GM08714 (cell line): ENCODE data around the gene JMJD6.
"Not testable (repeated sequence)": the region's sequence is repeated elsewhere in the genome, so short reads cannot be mapped to it uniquely, and the experiment has no call there.

ENCODE experiments used
- H3K4me3 ChIP-seq: fragments of 200-500 bp; sonication (Bioruptor generic); 2 replicates; pipeline ENCODE4 v1.5.1; 2014; ENCODE audit warnings: mild to moderate bottlenecking, low read length, inconsistent platforms
- ZNF274 ChIP-seq: IDR thresholded peaks from 2 replicates; pipeline ENCODE4 v1.6.1; 2012; ENCODE audit warnings: mild to moderate bottlenecking, low read depth, low read length

JMJD6 gene

GRCh38 chr17:76740329-76741118 lies 14.1 kb upstream of the JMJD6 start:
- TF ChIP-seq ZNF274, result no peak

GRCh38 chr17:76739568-76740115 lies 13.2 kb upstream of the JMJD6 start:
- H3K4me3 ChIP-seq, result not testable (repeated sequence)

More at GRCh38 chr17:76740329-76741118, 14.1 kb upstream of the JMJD6 start:
- H3K4me3 ChIP-seq, result no peak overlapping the region

GRCh38 chr17:76738468-76738850 lies 12.1 kb upstream of the JMJD6 start:
- TF ChIP-seq ZNF274, result no peak
- H3K4me3 ChIP-seq, result peak overlapping the region; percentile 74

- no peak for TF ChIP-seq ZNF274
- peak within 1 kb of the TSS; percentile 99 for H3K4me3 ChIP-seq
Observed at GRCh38 chr17:76737676-76738467, 11.5 kb upstream of the JMJD6 start, which contains the start of gene MFSD11. Gene MFSD11, plus strand, starts transcription at chr17:76738119. Its CDS starts 234 bp downstream, at chr17:76738353.

GRCh38 chr17:76737082-76737675 lies 10.8 kb upstream of the JMJD6 start, which contains the start of gene SRSF2:
Gene SRSF2, minus strand, starts transcription at chr17:76737331. Its CDS starts 171 bp downstream, at chr17:76737160.
- TF ChIP-seq ZNF274, result no peak
- H3K4me3 ChIP-seq, result peak within 1 kb of the TSS; percentile 99

GRCh38 chr17:76736349-76737081 lies 10.1 kb upstream of the JMJD6 start:
- TF ChIP-seq ZNF274, result no peak
- peak overlapping the region; percentile 99 for H3K4me3 ChIP-seq

GRCh38 chr17:76735586-76736348 lies 9.4 kb upstream of the JMJD6 start:
- no peak for TF ChIP-seq ZNF274
- H3K4me3 ChIP-seq, result peak overlapping the region; percentile 99

GRCh38 chr17:76735006-76735405 lies 8.6 kb upstream of the JMJD6 start:
- H3K4me3 ChIP-seq, result peak overlapping the region; percentile 99
- TF ChIP-seq ZNF274, result no peak

- no peak for TF ChIP-seq ZNF274
Observed at GRCh38 chr17:76734080-76734840, 7.9 kb upstream of the JMJD6 start.

GRCh38 chr17:76733618-76733957 lies 7.2 kb upstream of the JMJD6 start:
- H3K4me3 ChIP-seq, result peak overlapping the region; percentile 17; the same call in 1 of the 2 replicates

More at GRCh38 chr17:76734080-76734840, 7.9 kb upstream of the JMJD6 start:
- peak overlapping the region; percentile 99 for H3K4me3 ChIP-seq

GRCh38 chr17:76732734-76733617 lies 6.6 kb upstream of the JMJD6 start:
- TF ChIP-seq ZNF274, result no peak
- H3K4me3 ChIP-seq, result no peak overlapping the region

More at GRCh38 chr17:76733618-76733957, 7.2 kb upstream of the JMJD6 start:
- TF ChIP-seq ZNF274, result no peak

GRCh38 chr17:76731800-76732733 lies 5.7 kb upstream of the JMJD6 start:
- not testable (repeated sequence) for H3K4me3 ChIP-seq
